Measurements from ENCODE around the gene CDKN2A. TPM values are rescaled to one million over a fixed set of nuclear protein-coding genes. Genes with fewer than 3 reads are reported as not detected.

The CDKN2A gene
- polyA plus RNA-seq, 4 donors: 0.30 to 2.7 (median 1.9) TPM; not detected in 1

- Histone ChIP-seq H3K4me1 (ENCODE audit: control insufficient read depth in 3 of 3, insufficient read depth in 2 of 3, low read depth in 1 of 3, low read length in 2 of 3) (no peaks in the 10 kb centered on the region), H3K4me3 (ENCODE audit: low read depth in 1 of 3, low read length in 3 of 3) (no peak overlapping the region), H3K27ac (ENCODE audit: low read depth in 1 of 3, low read length in 2 of 3) (no peak overlapping the region), H3K36me3 (ENCODE audit: control insufficient read depth in 3 of 3, insufficient read depth in 2 of 3, low read depth in 1 of 3, low read length in 3 of 3) (no peaks in the 10 kb centered on the region), H3K9me3 (ENCODE audit: control insufficient read depth in 2 of 2, insufficient read depth in 1 of 2, low read depth in 1 of 2, low read length in 1 of 2) (no peaks in the 10 kb centered on the region), H3K27me3 (ENCODE audit: control insufficient read depth in 3 of 3, insufficient read depth in 3 of 3, low read length in 3 of 3) (no peaks in the 10 kb centered on the region)
- WGBS, 3 donors: 95 to 96% (median 95%) methylated on average over 3 of the region's 3 CpGs
- DNase-seq: no peak
- no peak for FAIRE-seq
Measured at GRCh38 chr9:22022396-22022795, 28.2 kb upstream of the CDKN2A start.

GRCh38 chr9:22010866-22011625 lies 16.9 kb upstream of the CDKN2A start:
- H3K4me1 ChIP-seq (ENCODE audit: control insufficient read depth in 3 of 3, insufficient read depth in 2 of 3, low read depth in 1 of 3, low read length in 2 of 3): peaks cover 0 to under 1% (median 0%) of the 10 kb centered on the region in 3 donors
- peak in 1 of 2 donors; percentile 52 for DNase-seq
- no peak for FAIRE-seq
- H3K27me3 ChIP-seq (ENCODE audit: control insufficient read depth in 3 of 3, insufficient read depth in 3 of 3, low read length in 3 of 3): peaks cover 0 to 32% (median 10%) of the 10 kb centered on the region in 3 donors
- WGBS, 3 donors: 20 to 36% (median 21%) methylated on average over 13 of the region's 13 CpGs
- no peak overlapping the region for H3K4me3 ChIP-seq (ENCODE audit: low read depth in 1 of 3, low read length in 3 of 3)
- H3K36me3 ChIP-seq (ENCODE audit: control insufficient read depth in 3 of 3, insufficient read depth in 2 of 3, low read depth in 1 of 3, low read length in 3 of 3): peaks cover 0 to 1% (median 0%) of the 10 kb centered on the region in 3 donors
- H3K27ac ChIP-seq (ENCODE audit: low read depth in 1 of 3, low read length in 2 of 3): no peak overlapping the region
- H3K9me3 ChIP-seq (ENCODE audit: control insufficient read depth in 2 of 2, insufficient read depth in 1 of 2, low read depth in 1 of 2, low read length in 1 of 2): no peaks in the 10 kb centered on the region

- FAIRE-seq (no peak), DNase-seq (no peak)
- Histone ChIP-seq H3K4me3 (ENCODE audit: low read depth in 1 of 3, low read length in 3 of 3) (peak overlapping the region in 2 of 3 donors; percentile 85 to 92), H3K9me3 (ENCODE audit: control insufficient read depth in 2 of 2, insufficient read depth in 1 of 2, low read depth in 1 of 2, low read length in 1 of 2) (no peaks in the 10 kb centered on the region), H3K4me1 (ENCODE audit: control insufficient read depth in 3 of 3, insufficient read depth in 2 of 3, low read depth in 1 of 3, low read length in 2 of 3) (peaks cover 0 to 7% (median 0%) of the 10 kb centered on the region in 3 donors), H3K36me3 (ENCODE audit: control insufficient read depth in 3 of 3, insufficient read depth in 2 of 3, low read depth in 1 of 3, low read length in 3 of 3) (peaks cover 0 to 11% (median 6%) of the 10 kb centered on the region in 3 donors), H3K27me3 (ENCODE audit: control insufficient read depth in 3 of 3, insufficient read depth in 3 of 3, low read length in 3 of 3) (peaks cover 0 to 47% (median 21%) of the 10 kb centered on the region in 3 donors), H3K27ac (ENCODE audit: low read depth in 1 of 3, low read length in 2 of 3) (peak overlapping the region in 1 of 3 donors; percentile 39)
- WGBS, 3 donors: 2 to 12% (median 7%) methylated on average over 6 of the region's 6 CpGs
Measured at GRCh38 chr9:22009506-22009867, 15.3 kb upstream of the CDKN2A start.

- Histone ChIP-seq H3K27me3 (ENCODE audit: control insufficient read depth in 3 of 3, insufficient read depth in 3 of 3, low read length in 3 of 3) (peaks cover 0 to 48% (median 21%) of the 10 kb centered on the region in 3 donors), H3K4me1 (ENCODE audit: control insufficient read depth in 3 of 3, insufficient read depth in 2 of 3, low read depth in 1 of 3, low read length in 2 of 3) (peaks cover 0 to 7% (median 0%) of the 10 kb centered on the region in 3 donors), H3K27ac (ENCODE audit: low read depth in 1 of 3, low read length in 2 of 3) (peak within 1 kb of the TSS; percentile 89 to 99 (median 93)), H3K4me3 (ENCODE audit: low read depth in 1 of 3, low read length in 3 of 3) (peak within 1 kb of the TSS; percentile 41 to 92 (median 85)), H3K9me3 (ENCODE audit: control insufficient read depth in 2 of 2, insufficient read depth in 1 of 2, low read depth in 1 of 2, low read length in 1 of 2) (no peaks in the 10 kb centered on the region), H3K36me3 (ENCODE audit: control insufficient read depth in 3 of 3, insufficient read depth in 2 of 3, low read depth in 1 of 3, low read length in 3 of 3) (peaks cover 0 to 11% (median 6%) of the 10 kb centered on the region in 3 donors)
- WGBS, 3 donors: 0 to 1% (median 1%) methylated on average over 65 to 86 of the region's 86 CpGs
- DNase-seq: peak; percentile 96 to 98
- no peak for FAIRE-seq
Measured at GRCh38 chr9:22008717-22009505, 14.7 kb upstream of the CDKN2A start, which contains the start of gene CDKN2B. Gene CDKN2B, minus strand, starts transcription at chr9:22009305. Its CDS starts 352 bp downstream, at chr9:22008953.

- H3K27ac ChIP-seq (ENCODE audit: low read depth in 1 of 3, low read length in 2 of 3): peak overlapping the region in 2 of 3 donors; percentile 93 to 99
- H3K27me3 ChIP-seq (ENCODE audit: control insufficient read depth in 3 of 3, insufficient read depth in 3 of 3, low read length in 3 of 3): peaks cover 0 to 52% (median 19%) of the 10 kb centered on the region in 3 donors
- H3K9me3 ChIP-seq (ENCODE audit: control insufficient read depth in 2 of 2, insufficient read depth in 1 of 2, low read depth in 1 of 2, low read length in 1 of 2): no peaks in the 10 kb centered on the region
- FAIRE-seq (no peak), DNase-seq (no peak)
- WGBS, 3 donors: 1 to 4% (median 2%) methylated on average over 8 of the region's 8 CpGs
- H3K4me1 ChIP-seq (ENCODE audit: control insufficient read depth in 3 of 3, insufficient read depth in 2 of 3, low read depth in 1 of 3, low read length in 2 of 3): peaks cover 0 to 7% (median 0%) of the 10 kb centered on the region in 3 donors
- H3K36me3 ChIP-seq (ENCODE audit: control insufficient read depth in 3 of 3, insufficient read depth in 2 of 3, low read depth in 1 of 3, low read length in 3 of 3): peaks cover 0 to 11% (median 6%) of the 10 kb centered on the region in 3 donors
- H3K4me3 ChIP-seq (ENCODE audit: low read depth in 1 of 3, low read length in 3 of 3): peak overlapping the region in 2 of 3 donors; percentile 85 to 92
Measured at GRCh38 chr9:22008384-22008716, 14.2 kb upstream of the CDKN2A start.

- Histone ChIP-seq H3K9me3 (ENCODE audit: control insufficient read depth in 2 of 2, insufficient read depth in 1 of 2, low read depth in 1 of 2, low read length in 1 of 2) (no peaks in the 10 kb centered on the region), H3K27ac (ENCODE audit: low read depth in 1 of 3, low read length in 2 of 3) (no peak overlapping the region), H3K27me3 (ENCODE audit: control insufficient read depth in 3 of 3, insufficient read depth in 3 of 3, low read length in 3 of 3) (peaks cover 0 to 49% (median 16%) of the 10 kb centered on the region in 3 donors), H3K36me3 (ENCODE audit: control insufficient read depth in 3 of 3, insufficient read depth in 2 of 3, low read depth in 1 of 3, low read length in 3 of 3) (peaks cover 0 to 11% (median 6%) of the 10 kb centered on the region in 3 donors), H3K4me3 (ENCODE audit: low read depth in 1 of 3, low read length in 3 of 3) (peak overlapping the region in 2 of 3 donors; percentile 5 to 52), H3K4me1 (ENCODE audit: control insufficient read depth in 3 of 3, insufficient read depth in 2 of 3, low read depth in 1 of 3, low read length in 2 of 3) (peaks cover 0 to 7% (median 0%) of the 10 kb centered on the region in 3 donors)
- no peak for FAIRE-seq
- 10 to 15% (median 12%) methylated on average over 44 of the region's 44 CpGs for WGBS, 3 donors
- peak; percentile 39 to 61 for DNase-seq
Measured at GRCh38 chr9:22005702-22006606, 11.8 kb upstream of the CDKN2A start.

GRCh38 chr9:22005021-22005701 lies 11.0 kb upstream of the CDKN2A start:
- H3K27ac ChIP-seq (ENCODE audit: low read depth in 1 of 3, low read length in 2 of 3): no peak overlapping the region
- peaks cover 0 to 7% (median 0%) of the 10 kb centered on the region in 3 donors for H3K4me1 ChIP-seq (ENCODE audit: control insufficient read depth in 3 of 3, insufficient read depth in 2 of 3, low read depth in 1 of 3, low read length in 2 of 3)
- H3K4me3 ChIP-seq (ENCODE audit: low read depth in 1 of 3, low read length in 3 of 3): peak overlapping the region in 1 of 3 donors; percentile 52
- H3K27me3 ChIP-seq (ENCODE audit: control insufficient read depth in 3 of 3, insufficient read depth in 3 of 3, low read length in 3 of 3): peaks cover 0 to 51% (median 17%) of the 10 kb centered on the region in 3 donors
- peaks cover 0 to 11% (median 6%) of the 10 kb centered on the region in 3 donors for H3K36me3 ChIP-seq (ENCODE audit: control insufficient read depth in 3 of 3, insufficient read depth in 2 of 3, low read depth in 1 of 3, low read length in 3 of 3)
- H3K9me3 ChIP-seq (ENCODE audit: control insufficient read depth in 2 of 2, insufficient read depth in 1 of 2, low read depth in 1 of 2, low read length in 1 of 2): no peaks in the 10 kb centered on the region
- WGBS, 3 donors: 20 to 28% (median 24%) methylated on average over 25 of the region's 25 CpGs
- DNase-seq: peak; percentile 30
- no peak for FAIRE-seq
